ENCODE measurements around the gene ITGB4. TPM values are rescaled to one million over a fixed set of nuclear protein-coding genes. Genes with fewer than 3 reads are reported as not detected.

The ITGB4 gene
- total and polyA plus RNA-seq, 12 donors, result 4.6 to 17.0 (median 9.0) TPM

DNA sequence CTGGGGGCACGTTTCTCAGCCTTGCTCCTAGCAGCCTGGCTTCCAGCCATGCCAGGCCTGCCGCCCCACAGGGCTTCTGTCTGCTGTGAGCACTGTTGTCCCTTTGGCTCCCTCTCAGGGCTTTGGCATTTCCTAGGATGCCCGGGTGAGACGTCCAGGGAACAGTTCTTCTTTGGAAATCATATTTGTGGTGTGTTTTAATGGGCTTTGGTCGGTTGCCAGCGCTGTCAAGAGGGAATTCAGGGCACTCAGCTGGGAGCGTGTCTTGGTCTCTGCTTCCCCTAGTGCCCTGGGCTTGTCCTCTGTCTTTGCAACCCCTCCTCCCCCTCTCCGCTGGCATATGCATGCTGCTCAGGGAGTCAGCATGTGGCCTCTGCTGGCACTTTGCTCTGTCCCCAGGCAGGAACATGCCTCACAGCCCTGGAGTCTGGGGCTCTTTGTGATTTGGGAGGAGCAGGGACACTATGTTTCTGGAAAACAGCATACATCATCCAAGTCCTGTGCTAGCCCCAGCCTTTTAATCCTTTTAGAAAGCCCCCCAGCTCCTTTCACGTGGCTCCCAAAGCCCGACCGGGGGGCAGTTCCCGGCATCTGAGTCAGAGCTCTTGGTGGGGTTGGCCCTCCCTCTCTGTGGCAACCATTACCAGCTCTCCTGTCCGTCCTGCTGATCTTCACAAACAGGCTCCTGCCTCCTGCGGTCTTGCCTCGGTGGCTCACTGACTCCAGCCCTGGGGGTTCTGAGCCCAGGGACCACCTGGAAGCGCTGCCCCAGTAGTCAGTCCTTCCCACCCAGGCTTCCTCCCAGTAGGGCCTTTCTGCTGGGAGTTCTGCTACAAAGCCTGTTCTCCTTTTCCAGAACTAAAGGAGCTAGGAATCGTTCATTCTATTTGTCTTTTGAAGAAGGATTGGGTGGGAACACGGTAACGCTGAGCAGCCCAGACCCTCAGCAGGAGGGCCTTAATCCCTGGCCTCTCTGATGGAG is 27.5 kb upstream of the ITGB4 start:
- 56 to 59% methylated on average over 19 of the region's 19 CpGs for WGBS, 2 donors
- TF ChIP-seq, protein P1, sequence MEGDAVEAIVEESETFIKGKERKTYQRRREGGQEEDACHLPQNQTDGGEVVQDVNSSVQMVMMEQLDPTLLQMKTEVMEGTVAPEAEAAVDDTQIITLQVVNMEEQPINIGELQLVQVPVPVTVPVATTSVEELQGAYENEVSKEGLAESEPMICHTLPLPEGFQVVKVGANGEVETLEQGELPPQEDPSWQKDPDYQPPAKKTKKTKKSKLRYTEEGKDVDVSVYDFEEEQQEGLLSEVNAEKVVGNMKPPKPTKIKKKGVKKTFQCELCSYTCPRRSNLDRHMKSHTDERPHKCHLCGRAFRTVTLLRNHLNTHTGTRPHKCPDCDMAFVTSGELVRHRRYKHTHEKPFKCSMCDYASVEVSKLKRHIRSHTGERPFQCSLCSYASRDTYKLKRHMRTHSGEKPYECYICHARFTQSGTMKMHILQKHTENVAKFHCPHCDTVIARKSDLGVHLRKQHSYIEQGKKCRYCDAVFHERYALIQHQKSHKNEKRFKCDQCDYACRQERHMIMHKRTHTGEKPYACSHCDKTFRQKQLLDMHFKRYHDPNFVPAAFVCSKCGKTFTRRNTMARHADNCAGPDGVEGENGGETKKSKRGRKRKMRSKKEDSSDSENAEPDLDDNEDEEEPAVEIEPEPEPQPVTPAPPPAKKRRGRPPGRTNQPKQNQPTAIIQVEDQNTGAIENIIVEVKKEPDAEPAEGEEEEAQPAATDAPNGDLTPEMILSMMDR (IDR thresholded peaks at IDR 0.05), result peak in 1 of 9 donors; percentile 29
- DNase-seq (peak; percentile 76 to 78), ATAC-seq (peak; percentile 73 to 91 (median 85))
- peak overlapping the region; percentile 58 to 97 (median 85) for H3K27ac ChIP-seq
- H3K9me3 ChIP-seq, result no peaks in the 10 kb centered on the region
- peaks cover 0 to 79% (median 4%) of the 10 kb centered on the region in 9 donors for H3K36me3 ChIP-seq
- no peaks in the 10 kb centered on the region for H3K27me3 ChIP-seq
- H3K4me1 ChIP-seq, result peaks cover 18 to 97% (median 71%) of the 10 kb centered on the region in 9 donors
- H3K4me3 ChIP-seq, result no peak overlapping the region
- intact Hi-C loops (cut with DNase I), result loop anchor here in 2 of 10 donors (5.0 to 10.0 kb wide), 2 partner anchors 39 to 59 kb away; partner anchors contain the start of gene SMIM5 (in 1 of the 2)

GRCh38 chr17:75694536-75694935 is 26.7 kb upstream of the ITGB4 start:
- no peaks in the 10 kb centered on the region for H3K9me3 ChIP-seq
- H3K4me3 ChIP-seq, result no peak overlapping the region
- H3K27me3 ChIP-seq, result no peaks in the 10 kb centered on the region
- H3K27ac ChIP-seq, result peak overlapping the region; percentile 58 to 97 (median 85)
- no peak for DNase-seq
- TF ChIP-seq, protein P1 (IDR thresholded peaks at IDR 0.05), result no peak
- WGBS, 2 donors, result 49 to 62% methylated on average over 14 of the region's 14 CpGs
- intact Hi-C loops (cut with DNase I), result loop anchor here in 2 of 10 donors (5.0 to 10.0 kb wide), 2 partner anchors 38 to 60 kb away; partner anchors contain the start of gene SMIM5 (in 1 of the 2)
- peak in 5 of 8 donors; percentile 16 to 54 (median 35) for ATAC-seq
- H3K4me1 ChIP-seq, result peaks cover 18 to 97% (median 72%) of the 10 kb centered on the region in 9 donors
- peaks cover 0 to 86% (median 4%) of the 10 kb centered on the region in 9 donors for H3K36me3 ChIP-seq

GRCh38 chr17:75695141-75695829 is 26.0 kb upstream of the ITGB4 start:
- ATAC-seq (no peak), DNase-seq (no peak)
- Histone ChIP-seq H3K4me1 (peaks cover 24 to 97% (median 72%) of the 10 kb centered on the region in 9 donors), H3K27me3 (no peaks in the 10 kb centered on the region), H3K36me3 (peaks cover 0 to 94% (median 9%) of the 10 kb centered on the region in 9 donors), H3K4me3 (no peak overlapping the region), H3K9me3 (no peaks in the 10 kb centered on the region), H3K27ac (peak overlapping the region; percentile 38 to 97 (median 85))
- intact Hi-C loops (cut with DNase I), result loop anchor here in 1 of 10 donors (10.0 kb wide), 1 partner anchor 60 kb away; the partner anchor contains the start of gene SMIM5
- 73 to 75% methylated on average over 7 of the region's 7 CpGs for WGBS, 2 donors
- TF ChIP-seq, protein P1 (IDR thresholded peaks at IDR 0.05), result no peak

- Histone ChIP-seq H3K27ac (peak overlapping the region in 9 of 10 donors; percentile 38 to 97 (median 83)), H3K9me3 (no peaks in the 10 kb centered on the region), H3K36me3 (peaks cover 0 to 94% (median 9%) of the 10 kb centered on the region in 9 donors), H3K4me3 (no peak overlapping the region), H3K4me1 (peaks cover 24 to 98% (median 73%) of the 10 kb centered on the region in 9 donors), H3K27me3 (no peaks in the 10 kb centered on the region)
- intact Hi-C loops (cut with DNase I), result loop anchor here in 1 of 10 donors (10.0 kb wide), 1 partner anchor 61 kb away; the partner anchor contains the start of gene SMIM5
- peak; percentile 20 to 70 (median 43) for ATAC-seq
- WGBS, 2 donors, result 56 to 65% methylated on average over 12 of the region's 12 CpGs
- TF ChIP-seq, protein P1 (IDR thresholded peaks at IDR 0.05), result no peak
- peak; percentile 54 to 60 for DNase-seq
Observed at GRCh38 chr17:75695830-75696271, 25.4 kb upstream of the ITGB4 start.
